GM19239 (cell line): ENCODE results near the gene SYVN1.
A peak's percentile ranks its signal among the peaks of the same experiment; 100 is the strongest.
"Not testable (repeated sequence)": the region's sequence is repeated elsewhere in the genome, so short reads cannot be mapped to it uniquely, and the experiment has no call there.

Experiments used
- DNase-seq: peaks from one replicate; pipeline ENCODE4 v3.0.0; 2011; ENCODE audit warnings: low spot score; ENCODE audit not compliant: insufficient read length
- FAIRE-seq: peaks from 2 replicates; lab custom pipeline; 2011; peaks lifted over from hg19 to GRCh38; lab: Jason Lieb, UNC

The SYVN1 gene

DNA sequence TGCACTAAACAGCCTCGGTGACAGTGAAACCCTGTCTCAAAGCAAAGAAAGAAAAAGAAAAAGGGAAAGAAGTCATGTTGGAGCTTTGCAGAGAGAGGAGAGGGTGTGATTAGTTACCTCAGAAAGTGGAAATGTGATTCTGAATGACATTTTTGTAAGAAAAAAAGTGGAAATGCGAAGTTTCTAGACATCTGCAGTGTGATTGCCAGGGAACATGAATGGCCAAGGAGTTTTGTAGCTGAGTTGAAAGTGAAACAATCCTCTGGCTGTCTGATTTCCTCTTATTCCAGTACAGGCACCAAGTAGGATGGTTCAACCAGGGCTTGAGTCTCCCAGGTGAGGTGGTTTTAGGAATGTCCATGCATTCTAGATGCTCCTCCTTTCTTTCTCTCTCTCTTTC lies 17.8 kb upstream of the SYVN1 start:
- no peak for DNase-seq
- no peak for FAIRE-seq

DNA sequence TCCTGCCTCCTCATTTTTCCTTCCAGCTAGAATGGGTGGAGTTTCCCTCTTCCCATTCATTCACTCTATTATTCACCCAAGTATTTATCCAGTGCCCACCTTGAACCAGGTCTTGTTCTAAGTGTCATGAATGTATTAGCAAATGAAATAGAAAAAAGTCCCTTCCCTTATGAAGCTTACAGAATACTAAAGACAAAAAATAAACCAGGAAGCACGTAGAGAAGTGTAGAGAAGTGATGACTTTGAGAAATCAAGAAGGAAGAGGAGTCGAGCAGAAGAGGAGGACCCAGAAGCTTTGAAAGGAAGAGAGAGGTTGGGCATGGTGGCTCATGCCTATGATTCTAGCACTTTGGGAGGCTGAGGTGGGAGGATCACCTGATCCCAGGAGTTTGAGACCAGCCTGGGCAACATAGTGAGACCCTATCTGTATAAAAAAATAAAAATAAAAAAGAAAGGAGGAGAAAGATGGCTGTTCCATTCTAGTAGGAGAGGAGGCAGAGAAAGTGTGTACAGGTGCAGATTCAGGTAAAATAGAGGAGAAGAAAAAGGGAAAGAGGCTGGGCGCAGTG lies 17.1 kb upstream of the SYVN1 start:
- FAIRE-seq, result no peak
- DNase-seq, result no peak

DNA sequence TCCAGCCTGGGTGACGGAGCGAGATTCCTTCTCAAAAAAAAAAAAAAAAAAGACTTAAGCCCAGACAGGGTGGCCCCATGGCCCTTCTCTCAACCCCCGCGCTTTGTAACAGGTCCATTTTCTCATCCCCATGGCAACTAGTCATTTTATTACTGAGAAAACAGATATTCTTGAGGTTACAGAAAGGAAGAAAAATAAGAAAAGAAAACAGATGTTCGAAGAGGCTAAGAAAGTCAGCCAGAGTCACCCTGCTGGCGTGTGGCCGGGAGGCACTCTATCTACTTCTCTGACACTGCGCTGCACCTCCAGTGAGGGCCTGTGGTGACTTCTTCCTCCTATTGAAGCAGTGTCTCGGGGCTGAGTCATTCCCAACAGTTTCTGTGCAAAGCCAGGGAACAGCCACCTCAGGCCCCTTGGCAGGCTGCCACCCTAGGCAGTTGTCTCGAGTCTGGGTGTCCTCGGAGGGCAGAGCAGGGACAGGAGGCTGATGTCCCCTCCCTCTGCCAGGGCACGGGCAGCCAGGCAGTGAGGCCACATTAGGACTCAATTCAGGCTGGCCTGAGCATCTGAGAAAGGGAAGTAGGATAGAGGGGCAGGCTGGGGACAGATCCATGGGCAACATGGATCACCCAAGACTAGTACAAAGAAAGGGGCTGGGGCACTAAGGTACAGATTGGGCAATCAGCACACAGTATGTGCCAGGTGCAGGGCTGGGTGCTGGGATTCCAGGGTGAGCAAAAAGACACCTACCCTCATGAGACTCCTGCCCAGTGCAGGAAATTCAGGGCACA lies 16.4 kb upstream of the SYVN1 start:
- no peak for DNase-seq
- no peak for FAIRE-seq

GRCh38 chr11:65150131-65150508 lies 15.8 kb upstream of the SYVN1 start:
- FAIRE-seq, DNase-seq: not testable (repeated sequence)

GRCh38 chr11:65148657-65149056 lies 14.3 kb upstream of the SYVN1 start:
- FAIRE-seq (no peak), DNase-seq (no peak)

- FAIRE-seq, result no peak
- no peak for DNase-seq
These were observed 13.2 kb upstream of the SYVN1 start for GRCh38 chr11:65147352-65148075.

DNA sequence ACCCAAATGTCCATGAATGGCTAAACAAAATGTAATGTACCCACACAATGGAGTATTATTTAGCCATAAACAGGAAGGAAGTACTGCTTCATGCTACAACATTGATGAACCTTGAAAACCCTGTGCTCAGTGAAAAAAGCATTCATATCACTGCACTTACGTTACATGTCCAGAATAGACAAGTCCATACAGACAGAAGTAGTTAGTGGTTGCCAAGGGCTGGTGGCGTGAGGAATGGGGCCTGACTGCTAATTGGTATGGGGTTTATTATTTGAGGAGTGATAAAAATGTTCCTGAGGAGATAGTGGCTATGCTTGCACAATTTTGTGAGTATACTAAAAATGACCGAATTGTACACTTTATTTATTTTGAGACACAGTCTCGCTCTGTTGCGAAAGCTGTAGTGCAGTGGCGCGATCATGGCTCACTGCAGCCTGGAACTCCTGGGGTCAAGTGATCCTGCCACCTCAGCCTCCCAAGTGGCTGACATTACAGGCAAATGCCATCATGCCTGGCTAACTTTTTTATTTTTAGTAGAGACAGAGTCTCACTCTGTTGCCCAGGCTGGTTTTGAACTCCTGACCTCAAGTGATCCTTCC lies 7.7 kb upstream of the SYVN1 start:
- no peak for DNase-seq
- no peak for FAIRE-seq

- DNase-seq (no peak), FAIRE-seq (no peak)
These were observed 2.3 kb upstream of the SYVN1 start for GRCh38 chr11:65136515-65137096.

DNA sequence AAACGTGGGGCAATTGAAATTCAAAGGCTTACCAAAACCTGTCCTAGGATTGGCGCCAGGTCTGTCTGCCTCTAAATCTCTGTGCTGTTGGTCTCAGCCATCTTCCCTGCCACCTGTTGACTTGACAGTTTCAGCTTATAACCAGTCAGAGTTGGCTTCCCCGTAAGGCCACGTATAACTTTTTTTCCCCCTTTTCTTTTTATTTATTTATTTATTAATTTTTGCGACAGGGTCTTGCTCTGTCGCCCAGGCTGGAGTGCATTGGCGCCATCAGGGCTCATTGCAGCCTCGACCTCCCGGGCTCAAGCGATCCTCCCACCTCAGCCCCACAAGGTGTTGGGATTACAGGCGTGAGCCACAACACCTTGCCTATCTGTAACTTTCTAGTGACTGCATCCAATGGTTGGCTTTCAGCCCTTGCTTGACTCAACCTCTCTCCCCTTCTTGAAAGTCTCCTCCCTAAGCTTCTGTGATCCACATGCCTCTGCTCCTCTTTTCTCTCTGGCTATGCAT lies 1.4 kb upstream of the SYVN1 start:
- no peak for FAIRE-seq
- no peak for DNase-seq

DNA sequence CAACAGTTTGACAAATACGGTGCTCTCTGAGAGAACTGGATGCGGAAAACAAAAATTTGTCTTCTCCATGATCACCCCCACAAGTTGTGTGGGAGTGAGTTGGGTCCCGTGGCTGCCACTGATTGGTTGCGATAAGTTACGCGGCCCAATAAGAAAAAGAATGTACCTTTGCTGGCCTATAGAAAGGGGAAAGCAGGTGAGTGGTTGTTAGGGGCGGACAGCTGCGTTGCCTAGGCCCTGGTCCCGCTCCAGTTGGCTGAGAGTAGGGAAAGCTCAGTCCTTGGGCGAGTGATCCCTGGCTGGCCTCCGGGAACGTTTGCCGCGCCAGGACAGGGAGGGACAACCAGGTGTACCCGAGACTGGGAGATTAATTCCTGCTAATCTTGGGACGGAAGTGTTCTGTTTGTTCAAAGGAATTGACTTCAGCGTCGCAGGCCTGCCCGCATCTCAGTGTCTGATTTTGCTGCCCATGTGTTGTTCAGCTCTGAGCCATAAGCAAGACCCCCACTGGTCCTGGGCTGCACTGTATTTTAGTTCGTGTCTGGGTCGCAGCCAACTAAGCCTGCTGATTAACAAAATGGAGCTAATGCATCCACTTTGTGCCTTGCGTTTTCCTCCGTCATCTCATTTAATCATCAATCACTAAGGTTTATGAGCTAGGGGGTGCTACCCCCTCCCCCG lies 773 bp upstream of the SYVN1 start:
- peak; percentile 83 for DNase-seq
- FAIRE-seq, result peak; percentile 99

GRCh38 chr11:65133724-65134123 lies 595 bp downstream of the SYVN1 start:
- DNase-seq (no peak), FAIRE-seq (no peak)

GRCh38 chr11:65132988-65133700 lies 1.2 kb downstream of the SYVN1 start:
- FAIRE-seq (peak; percentile 94), DNase-seq (no peak)

DNA sequence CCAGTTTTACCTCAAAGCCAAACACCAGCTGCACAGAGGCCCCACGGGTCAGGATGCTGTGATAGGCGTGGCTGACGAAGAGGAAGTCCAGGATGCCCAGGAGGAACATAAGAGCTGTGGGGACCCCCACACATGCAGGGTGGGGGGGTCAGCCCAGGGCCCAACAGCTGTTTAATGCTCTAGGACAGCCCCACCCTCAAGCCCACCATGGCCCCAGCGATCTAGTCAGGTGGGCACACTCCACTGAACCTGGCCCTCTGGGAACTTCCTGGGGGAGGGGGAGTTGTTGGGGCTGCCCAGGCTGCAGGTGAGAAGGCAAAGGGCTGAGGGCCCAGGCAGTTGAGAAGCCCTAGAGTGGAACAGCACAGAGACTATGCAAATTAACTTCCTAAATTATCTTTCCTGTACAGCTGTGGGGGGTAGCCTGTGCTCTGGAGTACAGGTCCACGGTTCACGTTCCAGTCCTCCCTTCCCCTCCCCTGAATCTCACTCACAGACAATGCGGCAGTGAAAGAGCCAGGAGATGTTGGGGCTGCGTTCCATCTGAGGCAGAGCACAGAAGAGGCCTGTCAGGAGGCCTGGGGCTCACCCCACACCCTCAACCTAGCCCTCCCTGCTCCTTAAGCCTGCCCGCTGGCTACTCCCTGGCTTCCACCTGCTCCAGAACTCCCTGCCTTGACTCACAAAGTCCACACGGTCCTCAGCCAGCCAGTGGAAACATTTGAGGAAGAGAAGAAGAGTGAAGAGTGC lies 1.9 kb downstream of the SYVN1 start:
- DNase-seq (no peak), FAIRE-seq (peak; percentile 96)

DNA sequence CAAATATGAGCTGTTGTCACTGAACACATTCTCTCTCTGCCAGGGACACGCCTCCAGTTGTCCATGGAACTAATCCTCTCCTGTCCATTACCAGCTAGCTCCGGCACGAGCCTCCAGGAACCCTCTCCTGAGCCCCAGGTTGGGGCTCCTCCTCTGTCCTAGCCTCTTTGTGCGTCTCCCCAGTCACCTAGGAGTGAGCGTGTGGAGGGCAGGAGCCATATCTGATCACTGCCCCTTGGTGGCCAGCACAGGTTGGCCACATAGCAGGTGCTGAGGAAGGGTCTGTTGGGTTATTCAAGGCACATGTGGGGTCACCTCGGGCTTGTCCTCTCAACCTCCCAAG lies 2.5 kb downstream of the SYVN1 start:
- FAIRE-seq (no peak), DNase-seq (no peak)

GRCh38 chr11:65131417-65131776 lies 2.9 kb downstream of the SYVN1 start:
- no peak for FAIRE-seq
- DNase-seq, result no peak

- FAIRE-seq (no peak), DNase-seq (no peak)
These were observed 3.5 kb downstream of the SYVN1 start for GRCh38 chr11:65130631-65131416.

DNA sequence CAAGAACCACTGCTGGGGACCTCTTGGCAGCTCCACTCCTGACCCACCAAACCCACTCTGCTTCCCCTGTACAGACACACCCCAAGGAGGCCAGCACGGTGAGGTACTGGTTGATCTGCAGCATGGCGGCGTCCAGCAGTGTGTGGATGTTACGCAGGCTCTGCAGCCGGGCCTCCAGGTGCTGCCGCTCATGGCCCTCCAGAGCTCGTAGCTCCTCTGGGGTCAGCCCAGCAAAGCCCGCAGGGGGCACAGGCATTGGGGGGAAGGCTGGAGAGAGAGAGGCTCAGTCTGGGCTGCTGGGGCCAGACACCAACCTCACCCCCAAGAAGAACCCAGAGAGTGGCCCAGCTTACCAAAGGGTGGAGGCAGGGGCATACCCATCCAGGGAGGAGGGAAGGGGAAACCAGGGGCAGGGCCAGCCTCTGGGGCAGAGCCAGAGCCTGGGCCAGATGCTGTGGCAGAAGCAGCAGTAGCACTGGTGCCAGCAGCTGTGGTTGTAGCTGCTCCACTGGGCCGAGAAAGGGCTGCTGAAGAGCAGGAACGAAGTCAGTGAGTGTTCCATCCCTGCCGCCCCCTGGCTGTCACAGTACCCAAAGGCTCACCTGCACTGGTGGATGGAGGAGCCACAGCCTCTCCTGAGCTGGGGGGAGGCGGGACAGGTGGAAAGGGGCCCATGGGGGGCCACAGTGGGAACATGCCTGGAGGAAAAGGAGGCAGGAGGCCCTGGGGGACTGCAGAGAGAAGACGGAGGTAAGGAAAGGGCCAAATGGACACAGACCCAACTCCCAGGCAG lies 4.5 kb downstream of the SYVN1 start:
- no peak for FAIRE-seq
- no peak for DNase-seq
